Skeletal muscle satellite cell (primary cell): ENCODE results near the gene ASCL3.

ENCODE experiments used
- H3K27me3 ChIP-seq: 2 replicates; pipeline ENCODE4 v1.7.0; 2013; ENCODE audit warnings: low read length; ENCODE audit not compliant: control insufficient read depth, insufficient read depth
- H3K36me3 ChIP-seq: 2 replicates; pipeline ENCODE4 v1.7.0; 2013; ENCODE audit warnings: mild to moderate bottlenecking, control low read depth, low read length; ENCODE audit not compliant: insufficient read depth
- H3K4me1 ChIP-seq: 2 replicates; pipeline ENCODE4 v1.7.0; 2013; ENCODE audit warnings: low read length; ENCODE audit not compliant: control insufficient read depth, insufficient read depth
- H3K4me2 ChIP-seq: 2 replicates; pipeline ENCODE4 v1.7.0; 2013; ENCODE audit warnings: mild to moderate bottlenecking, low read length
- H3K4me3 ChIP-seq: 2 replicates; pipeline ENCODE4 v1.7.0; 2013; ENCODE audit warnings: low read length
- H3K9ac ChIP-seq: 2 replicates; pipeline ENCODE4 v1.7.0; 2013; ENCODE audit warnings: mild to moderate bottlenecking, low read depth, low read length, moderate library complexity
- H3K9me3 ChIP-seq: replicated peaks from 2 replicates; pipeline ENCODE4 v1.7.0; 2013; ENCODE audit warnings: mild to moderate bottlenecking, control low read depth, low read length

ASCL3 gene

DNA sequence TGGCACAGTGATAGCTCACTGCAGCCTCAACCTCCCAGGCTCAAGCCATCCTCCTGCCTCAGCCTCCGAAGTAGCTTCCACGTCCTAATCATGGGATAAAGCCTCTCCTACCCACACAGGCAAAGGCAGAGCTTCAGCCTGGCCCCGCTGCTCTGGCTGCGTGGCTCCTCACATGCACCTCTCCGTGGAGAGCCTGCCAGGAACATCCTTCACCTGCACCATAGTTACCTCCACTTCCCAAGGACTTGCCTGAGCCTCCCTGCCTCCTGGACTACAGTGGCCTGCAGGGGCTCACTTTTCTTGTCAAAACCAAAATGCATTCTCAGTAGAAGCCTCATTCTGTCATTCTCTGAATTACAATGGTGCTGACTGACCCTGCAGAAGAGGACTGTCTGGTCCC lies 16.6 kb downstream of the ASCL3 start:
- Histone ChIP-seq H3K9ac (no peak overlapping the region), H3K4me1 (peaks cover 8% of the 10 kb centered on the region), H3K36me3 (peaks cover 24% of the 10 kb centered on the region), H3K9me3 (no peaks in the 10 kb centered on the region), H3K4me3 (no peak overlapping the region), H3K27me3 (no peaks in the 10 kb centered on the region), H3K4me2 (no peak overlapping the region)

- H3K27me3 ChIP-seq = no peaks in the 10 kb centered on the region
- H3K4me2 ChIP-seq = no peak overlapping the region
- no peak overlapping the region for H3K9ac ChIP-seq
- no peak overlapping the region for H3K4me3 ChIP-seq
- H3K36me3 ChIP-seq = peaks cover 29% of the 10 kb centered on the region
- H3K9me3 ChIP-seq = no peaks in the 10 kb centered on the region
- peaks cover 8% of the 10 kb centered on the region for H3K4me1 ChIP-seq
Observed at GRCh38 chr11:8925711-8926110, 17.1 kb downstream of the ASCL3 start.

- no peaks in the 10 kb centered on the region for H3K9me3 ChIP-seq
- no peak overlapping the region for H3K4me3 ChIP-seq
- no peak overlapping the region for H3K9ac ChIP-seq
- no peak overlapping the region for H3K4me2 ChIP-seq
- H3K36me3 ChIP-seq = peaks cover 55% of the 10 kb centered on the region
- H3K27me3 ChIP-seq = no peaks in the 10 kb centered on the region
- H3K4me1 ChIP-seq = peaks cover 16% of the 10 kb centered on the region
Observed at GRCh38 chr11:8922691-8923090, 20.1 kb downstream of the ASCL3 start.

- peaks cover 49% of the 10 kb centered on the region for H3K36me3 ChIP-seq
- H3K4me3 ChIP-seq = peak overlapping the region; percentile 58
- H3K9ac ChIP-seq = peak overlapping the region; percentile 71
- H3K27me3 ChIP-seq = no peaks in the 10 kb centered on the region
- H3K4me1 ChIP-seq = peaks cover 40% of the 10 kb centered on the region
- no peaks in the 10 kb centered on the region for H3K9me3 ChIP-seq
- peak overlapping the region; percentile 80 for H3K4me2 ChIP-seq
Observed at GRCh38 chr11:8917157-8917825, 25.5 kb downstream of the ASCL3 start.

DNA sequence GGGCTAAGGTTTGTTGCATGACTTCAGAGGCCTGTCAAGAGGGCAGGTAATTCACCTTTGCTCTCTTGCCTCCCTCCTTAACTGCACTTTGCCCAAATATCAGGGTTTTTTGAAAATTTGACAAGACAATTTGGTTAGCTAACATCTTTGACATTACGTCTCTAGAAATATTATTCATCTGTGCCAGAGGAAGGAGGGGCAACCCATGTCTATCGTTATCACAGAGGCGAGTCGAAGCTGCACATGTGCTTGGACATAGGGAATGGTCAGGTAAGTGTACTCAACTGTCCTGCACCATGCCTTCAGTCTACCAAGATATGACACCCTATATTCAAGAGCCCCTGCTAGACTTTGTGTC lies 28.2 kb downstream of the ASCL3 start:
- no peak overlapping the region for H3K9ac ChIP-seq
- no peaks in the 10 kb centered on the region for H3K9me3 ChIP-seq
- peaks cover 26% of the 10 kb centered on the region for H3K36me3 ChIP-seq
- H3K27me3 ChIP-seq = no peaks in the 10 kb centered on the region
- peaks cover 50% of the 10 kb centered on the region for H3K4me1 ChIP-seq
- no peak overlapping the region for H3K4me3 ChIP-seq
- H3K4me2 ChIP-seq = peak overlapping the region; percentile 79

DNA sequence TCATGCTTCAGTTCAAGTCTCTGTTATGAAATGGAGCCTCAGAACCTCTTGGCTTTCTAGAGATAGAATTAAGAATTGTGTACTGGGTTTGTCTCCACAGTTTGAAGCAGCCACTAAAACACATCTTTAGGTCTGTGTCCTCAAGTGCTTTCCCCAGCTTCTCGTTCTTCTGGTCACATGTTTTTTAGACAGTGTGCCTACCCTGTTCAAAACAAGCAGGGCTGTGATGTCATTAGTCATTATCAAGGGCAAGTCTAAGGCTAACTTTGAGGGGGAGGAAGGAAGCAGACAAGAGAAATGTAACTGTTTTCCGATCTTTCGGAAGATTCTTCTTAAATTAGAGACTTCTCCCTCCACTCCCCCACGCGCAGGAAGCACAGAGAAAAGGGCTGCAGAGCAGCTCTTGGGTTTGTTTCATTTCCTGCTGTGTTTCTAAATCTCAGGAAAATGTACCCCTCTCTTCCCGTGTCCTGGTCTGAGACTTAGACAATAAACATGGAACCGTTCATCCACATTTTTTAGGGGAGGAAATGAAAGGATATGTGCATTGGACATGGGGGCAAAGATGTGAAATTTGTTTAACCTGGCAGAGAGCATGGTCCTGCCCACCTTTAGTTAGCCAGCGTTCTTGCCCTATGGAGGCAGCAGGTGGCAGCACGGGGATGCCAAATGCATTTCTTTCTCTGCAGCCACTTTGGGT lies 28.7 kb downstream of the ASCL3 start:
- H3K4me2 ChIP-seq = peak overlapping the region; percentile 79
- peak overlapping the region; percentile 57 for H3K4me3 ChIP-seq
- no peaks in the 10 kb centered on the region for H3K27me3 ChIP-seq
- peak overlapping the region; percentile 57 for H3K9ac ChIP-seq
- peaks cover 50% of the 10 kb centered on the region for H3K4me1 ChIP-seq
- H3K9me3 ChIP-seq = no peaks in the 10 kb centered on the region
- peaks cover 23% of the 10 kb centered on the region for H3K36me3 ChIP-seq

GRCh38 chr11:8911029-8911823 lies 31.6 kb downstream of the ASCL3 start, which contains the start of gene AKIP1:
Gene AKIP1 (plus strand): TSS chr11:8911189. CDS start chr11:8911450, 261 bp downstream.
- Histone ChIP-seq H3K9me3 (no peaks in the 10 kb centered on the region), H3K4me1 (peaks cover 40% of the 10 kb centered on the region), H3K9ac (peak within 1 kb of the TSS; percentile 95), H3K36me3 (peaks cover 5% of the 10 kb centered on the region), H3K27me3 (no peaks in the 10 kb centered on the region), H3K4me2 (peak within 1 kb of the TSS; percentile 90), H3K4me3 (peak within 1 kb of the TSS; percentile 93)

DNA sequence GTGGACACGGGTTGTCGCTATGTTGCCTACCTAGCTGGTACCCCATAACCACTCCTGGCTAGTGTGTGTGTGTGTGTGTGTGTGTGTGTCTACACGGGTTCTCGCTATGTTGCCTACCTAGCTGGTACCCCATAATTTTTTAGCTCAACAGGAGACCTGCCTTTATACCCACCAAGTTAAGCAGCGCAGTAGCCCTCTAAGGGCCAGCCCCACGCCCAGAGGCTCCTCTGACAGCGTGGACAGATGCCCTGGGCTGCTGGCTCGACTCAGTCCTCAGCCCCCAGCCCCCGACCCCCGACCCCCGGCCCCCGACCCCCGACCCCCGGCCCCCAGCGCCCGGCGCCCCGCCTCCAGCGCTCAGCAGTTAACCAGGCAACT lies 32.2 kb downstream of the ASCL3 start:
- Histone ChIP-seq H3K36me3 (peaks cover 5% of the 10 kb centered on the region), H3K4me2 (peak overlapping the region; percentile 90), H3K9me3 (no peaks in the 10 kb centered on the region), H3K27me3 (no peaks in the 10 kb centered on the region), H3K4me3 (peak overlapping the region; percentile 72), H3K9ac (peak overlapping the region; percentile 66), H3K4me1 (peaks cover 45% of the 10 kb centered on the region)

- peaks cover 36% of the 10 kb centered on the region for H3K4me1 ChIP-seq
- H3K36me3 ChIP-seq = no peaks in the 10 kb centered on the region
- no peak overlapping the region for H3K4me3 ChIP-seq
- H3K27me3 ChIP-seq = no peaks in the 10 kb centered on the region
- no peak overlapping the region for H3K9ac ChIP-seq
- no peak overlapping the region for H3K4me2 ChIP-seq
- no peaks in the 10 kb centered on the region for H3K9me3 ChIP-seq
Observed at GRCh38 chr11:8908099-8908498, 34.7 kb downstream of the ASCL3 start.

DNA sequence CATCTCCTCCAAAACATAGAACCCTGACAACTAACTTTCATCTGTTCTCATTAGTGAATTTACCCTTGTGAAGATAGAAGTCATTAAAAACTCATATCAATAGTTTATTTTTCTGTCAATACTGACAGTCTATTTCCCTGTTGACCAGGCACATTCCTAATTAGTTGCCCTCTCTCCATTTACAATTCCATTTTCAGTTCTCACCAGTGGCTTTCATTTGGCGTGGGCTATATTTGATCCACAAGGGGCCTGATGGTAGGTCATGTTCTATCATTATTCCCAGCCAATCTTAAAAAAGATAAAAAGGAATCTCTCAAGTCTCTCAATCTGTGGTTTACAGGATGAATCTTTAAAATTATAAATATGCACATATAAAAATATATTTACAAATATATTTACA lies 35.7 kb downstream of the ASCL3 start:
- no peaks in the 10 kb centered on the region for H3K9me3 ChIP-seq
- peaks cover 31% of the 10 kb centered on the region for H3K4me1 ChIP-seq
- H3K27me3 ChIP-seq = no peaks in the 10 kb centered on the region
- H3K4me3 ChIP-seq = no peak overlapping the region
- no peak overlapping the region for H3K9ac ChIP-seq
- H3K36me3 ChIP-seq = no peaks in the 10 kb centered on the region
- H3K4me2 ChIP-seq = peak overlapping the region; percentile 44

GRCh38 chr11:8905528-8906165 lies 37.2 kb downstream of the ASCL3 start:
- Histone ChIP-seq H3K4me2 (peak overlapping the region; percentile 13), H3K4me1 (peaks cover 29% of the 10 kb centered on the region), H3K27me3 (no peaks in the 10 kb centered on the region), H3K9ac (no peak overlapping the region), H3K36me3 (no peaks in the 10 kb centered on the region), H3K4me3 (no peak overlapping the region), H3K9me3 (no peaks in the 10 kb centered on the region)
